Gastrocnemius medialis (tissue), 4 donors: Measurements from ENCODE around the gene RBPJ. TPM values are rescaled to one million over a fixed set of nuclear protein-coding genes. Genes with fewer than 3 reads are reported as not detected.

Experiments used
- ATAC-seq, 2 donors: fragments of 150-250 bp; one replicate each; pipeline ENCODE4 v1.9.1; 2016
- DNase-seq, 2 donors: peaks; one replicate each; pipeline ENCODE4 v3.0.0-alpha.2; 2019
- H3K27ac ChIP-seq, 4 donors: fragments of 200-600 bp; sonication (generic); 1 replicate in 1 of 4; 2 replicates in 3 of 4; pipeline ENCODE4 v1.5.1; 2016 to 2018; ENCODE audit warnings: mild to moderate bottlenecking in 2 of 4, moderate library complexity in 1 of 4
- H3K27me3 ChIP-seq, 3 donors: fragments of 200-600 bp; sonication (generic) in 2 of 3; 1 replicate in 1 of 3; 2 replicates in 2 of 3; pipeline versions ENCODE4 v1.5.1 to v1.6.0; 2016 to 2019; ENCODE audit warnings: mild to moderate bottlenecking in 1 of 3, moderate library complexity in 1 of 3
- H3K36me3 ChIP-seq, 2 donors: fragments of 200-600 bp; sonication (generic) in 1 of 2; one replicate each; pipeline ENCODE4 v1.5.1; 2017 to 2018
- H3K4me1 ChIP-seq, 2 donors: fragments of 200-600 bp; sonication (generic) in 1 of 2; one replicate each; pipeline ENCODE4 v1.5.1; 2016 to 2017; ENCODE audit warnings: mild to moderate bottlenecking in 2 of 2
- H3K4me3 ChIP-seq, 4 donors: fragments of 200-600 bp; sonication (generic) in 3 of 4; 1 replicate in 1 of 4; 2 replicates in 3 of 4; pipeline ENCODE4 v1.5.1; 2016 to 2019; ENCODE audit warnings: mild to moderate bottlenecking in 2 of 4
- H3K9me3 ChIP-seq, 3 donors: fragments of 200-600 bp; sonication (generic) in 2 of 3; 1 replicate in 1 of 3; 2 replicates in 2 of 3; pipeline ENCODE4 v1.5.1; 2016 to 2019
- CTCF ChIP-seq, 5 experiments: fragments of 450-650 bp in 3 of 5; fragments of 200-600 bp in 2 of 5; sonication (generic) in 2 of 5; IDR thresholded peaks in 4 of 5; conservative IDR thresholded peaks in 1 of 5; 1 replicate in 4 of 5; 2 replicates in 1 of 5; pipeline ENCODE4 v1.5.1; 2016 to 2019; ENCODE audit warnings: antibody characterized with exemption in 5 of 5, mild to moderate bottlenecking in 3 of 5, moderate library complexity in 3 of 5
- POLR2A ChIP-seq, 2 donors: fragments of 450-650 bp; IDR thresholded peaks; one replicate each; pipeline ENCODE4 v1.6.1; 2017; ENCODE audit warnings: antibody characterized with exemption in 2 of 2, mild to moderate bottlenecking in 2 of 2, moderate library complexity in 2 of 2
- in situ Hi-C, 4 donors: fragments of 200-750 bp; cut with MboI; loops; one replicate each; pipeline versions ENCODE4 v1.15.0 to v1.8.0; 2017; ENCODE audit warnings: low sequenced_read_pairs in 4 of 4
- intact Hi-C: fragments of 100-400 bp; cut with DNase I; formaldehyde crosslinking; loops from one replicate; pipeline ENCODE4 v1.15.1; 2023; ENCODE audit warnings: low total_unique reads
- total RNA-seq, 4 donors: library from RNA; depleted of rRNA; stranded (reverse); fragments of >200 nt; gene quantifications; one replicate each; pipeline versions ENCODE4 v1.1.0 to v1.2.3, GENCODE V29; 2016

Gene RBPJ
- total RNA-seq, 4 donors from 2014 or later, result 22.8 to 73.3 (median 37.1) TPM

GRCh38 chr4:26474551-26474950 lies 153.7 kb downstream of the RBPJ start:
- H3K4me1 ChIP-seq, result no peaks in the 10 kb centered on the region
- no peaks in the 10 kb centered on the region for H3K36me3 ChIP-seq
- ATAC-seq (no peak), DNase-seq (no peak)
- H3K27me3 ChIP-seq, result no peaks in the 10 kb centered on the region
- H3K9me3 ChIP-seq, result no peaks in the 10 kb centered on the region
- no peak for TF ChIP-seq CTCF (IDR thresholded peaks at IDR 0.05 in 4 of 5, conservative IDR thresholded peaks at IDR 0.05 in 1 of 5)
- TF ChIP-seq POLR2A (IDR thresholded peaks at IDR 0.05), result no peak
- H3K4me3 ChIP-seq, result no peak overlapping the region
- no peak overlapping the region for H3K27ac ChIP-seq
- intact Hi-C loops (no loop called here), in situ Hi-C loops (loop anchor here in 3 of 4 donors (25.0 kb wide), 3 partner anchors 88 to 538 kb away; no protein-coding TSS in a partner anchor)

- no peaks in the 10 kb centered on the region for H3K4me1 ChIP-seq
- in situ Hi-C loops (no loop called here), intact Hi-C loops (no loop called here)
- no peaks in the 10 kb centered on the region for H3K27me3 ChIP-seq
- H3K4me3 ChIP-seq, result no peak overlapping the region
- no peak for TF ChIP-seq POLR2A (IDR thresholded peaks at IDR 0.05)
- DNase-seq (no peak), ATAC-seq (no peak)
- H3K27ac ChIP-seq, result no peak overlapping the region
- H3K9me3 ChIP-seq, result no peaks in the 10 kb centered on the region
- H3K36me3 ChIP-seq, result no peaks in the 10 kb centered on the region
Observed at GRCh38 chr4:26475716-26476115, 154.9 kb downstream of the RBPJ start.

GRCh38 chr4:26476545-26476944 lies 155.7 kb downstream of the RBPJ start:
- in situ Hi-C loops, result no loop called here

GRCh38 chr4:26478330-26478729 lies 157.5 kb downstream of the RBPJ start:
- no peaks in the 10 kb centered on the region for H3K27me3 ChIP-seq
- no peak overlapping the region for H3K4me3 ChIP-seq
- H3K9me3 ChIP-seq, result no peaks in the 10 kb centered on the region
- H3K27ac ChIP-seq, result no peak overlapping the region
- H3K4me1 ChIP-seq, result no peaks in the 10 kb centered on the region
- ATAC-seq (no peak), DNase-seq (no peak)
- intact Hi-C loops (no loop called here), in situ Hi-C loops (no loop called here)
- H3K36me3 ChIP-seq, result no peaks in the 10 kb centered on the region
- no peak for TF ChIP-seq CTCF (IDR thresholded peaks at IDR 0.05 in 4 of 5, conservative IDR thresholded peaks at IDR 0.05 in 1 of 5)
- TF ChIP-seq POLR2A (IDR thresholded peaks at IDR 0.05), result no peak

More at GRCh38 chr4:26476545-26476944, 155.7 kb downstream of the RBPJ start:
- no peak for TF ChIP-seq CTCF (IDR thresholded peaks at IDR 0.05 in 4 of 5, conservative IDR thresholded peaks at IDR 0.05 in 1 of 5)
- no peak for TF ChIP-seq POLR2A (IDR thresholded peaks at IDR 0.05)
- no peak for DNase-seq
- Histone ChIP-seq H3K27ac (no peak overlapping the region), H3K27me3 (no peaks in the 10 kb centered on the region), H3K36me3 (no peaks in the 10 kb centered on the region), H3K4me1 (no peaks in the 10 kb centered on the region), H3K4me3 (no peak overlapping the region), H3K9me3 (no peaks in the 10 kb centered on the region)
- intact Hi-C loops, result no loop called here
- ATAC-seq, result no peak

- H3K27ac ChIP-seq, result no peak overlapping the region
- no peak for ATAC-seq
- intact Hi-C loops, result no loop called here
Observed at GRCh38 chr4:26482508-26483462, 162.0 kb downstream of the RBPJ start.

More at GRCh38 chr4:26482508-26483462, 162.0 kb downstream of the RBPJ start:
- no peaks in the 10 kb centered on the region for H3K4me1 ChIP-seq
- H3K36me3 ChIP-seq, result no peaks in the 10 kb centered on the region
- H3K4me3 ChIP-seq, result no peak overlapping the region
- no peak for DNase-seq
- H3K27me3 ChIP-seq, result no peaks in the 10 kb centered on the region
- in situ Hi-C loops, result no loop called here
- TF ChIP-seq POLR2A (IDR thresholded peaks at IDR 0.05), result no peak
- no peak for TF ChIP-seq CTCF (IDR thresholded peaks at IDR 0.05 in 4 of 5, conservative IDR thresholded peaks at IDR 0.05 in 1 of 5)
- no peaks in the 10 kb centered on the region for H3K9me3 ChIP-seq
